CD14-positive monocyte (primary cell): ENCODE measurements around the gene ATG4B. TPM values are rescaled to one million over a fixed set of nuclear protein-coding genes. Genes with fewer than 3 reads are reported as not detected.

Source experiments
- DNase-seq, 3 donors: peaks; one replicate each; pipeline ENCODE4 v3.0.0-alpha.2; 2011 to 2022
- H2AFZ ChIP-seq: 2 replicates; pipeline ENCODE4 v1.6.0; 2012; ENCODE audit warnings: mild to moderate bottlenecking, low read depth, low read length, inconsistent platforms; ENCODE audit not compliant: insufficient read depth, poor library complexity, severe bottlenecking
- H3K27ac ChIP-seq, 2 donors: 1 replicate in 1 of 2; 2 replicates in 1 of 2; pipeline ENCODE4 v1.5.1; 2012 to 2013; ENCODE audit warnings: low read length in 2 of 2, control low read depth in 1 of 2, inconsistent platforms in 1 of 2, low read depth in 1 of 2, mild to moderate bottlenecking in 1 of 2
- H3K27me3 ChIP-seq, 2 donors: one replicate each; pipeline versions ENCODE4 v1.6.0 to v1.6.1; 2011 to 2013; ENCODE audit warnings: low read length in 2 of 2; ENCODE audit not compliant: control insufficient read depth in 2 of 2, insufficient read depth in 2 of 2
- H3K36me3 ChIP-seq, 2 donors: replicated peaks in 1 of 2; 1 replicate in 1 of 2; 2 replicates in 1 of 2; pipeline versions ENCODE4 v1.5.1 to v1.6.1; 2012 to 2013; ENCODE audit warnings: low read length in 2 of 2, control low read depth in 1 of 2, inconsistent platforms in 1 of 2, mild to moderate bottlenecking in 1 of 2; ENCODE audit not compliant: insufficient read depth in 2 of 2, control insufficient read depth in 1 of 2
- H3K4me1 ChIP-seq, 2 donors: 1 replicate in 1 of 2; 2 replicates in 1 of 2; pipeline versions ENCODE4 v1.5.1 to v1.6.1; 2012 to 2013; ENCODE audit warnings: low read length in 2 of 2, control low read depth in 1 of 2, inconsistent platforms in 1 of 2, mild to moderate bottlenecking in 1 of 2, moderate library complexity in 1 of 2; ENCODE audit not compliant: insufficient read depth in 2 of 2, control insufficient read depth in 1 of 2
- H3K4me2 ChIP-seq: replicated peaks from 2 replicates; pipeline ENCODE3; 2012; ENCODE audit warnings: low read length, moderate library complexity, mild to moderate bottlenecking; ENCODE audit not compliant: poor library complexity, severe bottlenecking; ENCODE audit errors: extremely low read depth
- H3K4me3 ChIP-seq, 3 experiments: fragments of 200-600 bp in 1 of 3; sonication (generic) in 1 of 3; replicated peaks in 1 of 3; 1 replicate in 2 of 3; 2 replicates in 1 of 3; pipeline ENCODE4 v1.5.1; 2011 to 2013; ENCODE audit warnings: low read length in 3 of 3, mild to moderate bottlenecking in 3 of 3, control low read depth in 2 of 3, low read depth in 2 of 3, inconsistent platforms in 1 of 3, moderate library complexity in 1 of 3
- H3K79me2 ChIP-seq: 2 replicates; pipeline ENCODE4 v1.6.0; 2012; ENCODE audit warnings: mild to moderate bottlenecking, control low read depth, inconsistent platforms, low read length, moderate library complexity; ENCODE audit not compliant: insufficient read depth
- H3K9ac ChIP-seq: 2 replicates; pipeline ENCODE4 v1.6.0; 2017; ENCODE audit warnings: low read length, mild to moderate bottlenecking; ENCODE audit not compliant: insufficient read depth, poor library complexity, severe bottlenecking
- H3K9me3 ChIP-seq, 2 donors: replicated peaks in 1 of 2; 1 replicate in 1 of 2; 2 replicates in 1 of 2; pipeline versions ENCODE4 v1.5.1 to v1.6.1; 2012 to 2013; ENCODE audit warnings: low read length in 2 of 2, control low read depth in 1 of 2; ENCODE audit not compliant: control insufficient read depth in 1 of 2, insufficient read depth in 1 of 2
- H4K20me1 ChIP-seq: 2 replicates; pipeline ENCODE4 v1.6.0; 2012; ENCODE audit warnings: mild to moderate bottlenecking, low read length, control low read depth, moderate library complexity; ENCODE audit not compliant: insufficient read depth
- H3K27ac Mint-ChIP-seq, 7 donors: one replicate each; pipeline ENCODE4 v1.8.0; 2020; ENCODE audit warnings: mild to moderate bottlenecking in 7 of 7, mixed read lengths in 7 of 7, moderate library complexity in 6 of 7, inconsistent platforms in 2 of 7
- H3K27me3 Mint-ChIP-seq, 3 donors: one replicate each; pipeline ENCODE4 v1.8.0; 2021 to 2022; ENCODE audit warnings: low read depth in 3 of 3, mild to moderate bottlenecking in 3 of 3, mixed read lengths in 3 of 3, moderate library complexity in 3 of 3, inconsistent platforms in 1 of 3
- H3K36me3 Mint-ChIP-seq, 2 donors: one replicate each; pipeline ENCODE4 v1.8.0; 2020; ENCODE audit warnings: mixed read lengths in 2 of 2, inconsistent platforms in 1 of 2, mild to moderate bottlenecking in 1 of 2
- H3K4me1 Mint-ChIP-seq: one replicate; pipeline ENCODE4 v1.8.0; 2020; ENCODE audit warnings: mild to moderate bottlenecking, mixed read lengths
- H3K4me3 Mint-ChIP-seq, 2 donors: one replicate each; pipeline ENCODE4 v1.8.0; 2020; ENCODE audit warnings: mild to moderate bottlenecking in 2 of 2, mixed read lengths in 2 of 2, moderate library complexity in 1 of 2
- H3K9me3 Mint-ChIP-seq, 7 donors: one replicate each; pipeline ENCODE4 v1.8.0; 2020 to 2022; ENCODE audit warnings: mixed read lengths in 7 of 7, mild to moderate bottlenecking in 6 of 7, moderate library complexity in 6 of 7, inconsistent platforms in 2 of 7
- CTCF ChIP-seq: fragments of 200-600 bp; IDR thresholded peaks from one replicate; pipeline ENCODE4 v1.8.0; 2022; ENCODE audit warnings: antibody characterized with exemption, mild to moderate bottlenecking
- WGBS: methylation state at CpG from one replicate; pipeline ENCODE4 v1.1.5; 2013; ENCODE audit warnings: missing lambda C conversion rate; ENCODE audit not compliant: insufficient coverage; 5-methylcytosine and 5-hydroxymethylcytosine counted together
- intact Hi-C, 2 donors: fragments of 100-400 bp; cut with micrococcal nuclease; formaldehyde crosslinking; loops; one replicate each; pipeline versions ENCODE4 v1.15.0 to v1.15.1; 2023
- polyA plus RNA-seq, 3 donors: library from polyadenylated mRNA; depleted of rRNA in 1 of 3; unstranded in 2 of 3; stranded (reverse) in 1 of 3; fragments of 300-500 nt in 2 of 3; fragments of >200 nt in 1 of 3; fragmentation: Illumina TruSeq in 2 of 3; gene quantifications; 1 replicate in 2 of 3; 2 replicates in 1 of 3; pipeline ENCODE4 v1.2.3, GENCODE V29; 2012 to 2021

ATG4B gene
- polyA plus RNA-seq, 3 donors, result 54.5 to 202 (median 58.9) TPM

GRCh38 chr2:241637795-241638660 lies 535 bp downstream of the ATG4B start:
- H3K9me3 ChIP-seq, result no peaks in the 10 kb centered on the region
- peak overlapping the region; percentile 93 for H3K9ac ChIP-seq
- H3K27ac Mint-ChIP-seq, result peak overlapping the region; percentile 75 to 97 (median 90)
- peaks cover 0 to 4% (median 0%) of the 10 kb centered on the region in 7 donors for H3K9me3 Mint-ChIP-seq
- peaks cover 51% of the 10 kb centered on the region for H3K4me1 Mint-ChIP-seq
- peaks cover 23 to 31% of the 10 kb centered on the region in 2 donors for H3K4me1 ChIP-seq
- peak; percentile 44 to 59 (median 46) for DNase-seq
- H3K79me2 ChIP-seq, result peaks cover 85% of the 10 kb centered on the region
- WGBS, result 0% methylated on average over 60 of the region's 67 CpGs
- H3K36me3 ChIP-seq, result peaks cover 9 to 16% of the 10 kb centered on the region in 2 donors
- peaks cover 55% of the 10 kb centered on the region for H4K20me1 ChIP-seq
- H3K27ac ChIP-seq, result peak overlapping the region in 1 of 2 donors; percentile 95
- peaks cover 21 to 33% of the 10 kb centered on the region in 2 donors for H3K36me3 Mint-ChIP-seq
- H3K27me3 ChIP-seq, result no peaks in the 10 kb centered on the region
- H3K27me3 Mint-ChIP-seq, result peaks cover 0 to 2% (median 0%) of the 10 kb centered on the region in 3 donors
- intact Hi-C loops, result loop anchor here (2.0 to 10.0 kb wide), 6 partner anchors 49 to 323 kb away; partner anchors contain the start of genes DTYMK (in 2 of the 2), FARP2 (in 2 of the 2), HDLBP (in 1 of the 2) and ING5 (in 1 of the 2)
- H3K4me2 ChIP-seq, result peak overlapping the region; percentile 86
- H2AFZ ChIP-seq, result peak overlapping the region; percentile 91
- peak overlapping the region; percentile 84 to 90 for H3K4me3 Mint-ChIP-seq
- peak overlapping the region; percentile 67 to 96 (median 77) for H3K4me3 ChIP-seq
- TF ChIP-seq CTCF, result no peak

DNA sequence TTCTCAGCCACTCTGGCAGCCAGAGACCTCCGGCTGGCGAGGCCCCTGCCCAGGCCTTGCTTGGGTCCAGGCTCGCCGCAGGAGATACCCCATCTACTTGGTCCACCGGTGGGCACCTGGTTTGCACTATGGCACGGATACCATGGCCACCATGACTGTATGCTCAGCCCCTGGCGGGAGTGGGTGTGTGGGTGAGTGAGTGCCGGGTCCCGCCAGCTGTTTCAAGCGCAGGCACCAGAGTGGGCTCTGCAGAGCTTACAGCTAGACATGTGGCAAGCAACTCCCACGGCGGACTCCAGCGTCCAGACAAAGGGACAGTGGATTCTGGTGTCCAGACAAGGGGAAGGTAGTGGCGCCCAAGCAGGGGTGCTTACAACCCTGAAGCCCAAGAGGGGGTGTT lies 1.4 kb downstream of the ATG4B start:
- H3K27ac ChIP-seq, result no peak overlapping the region
- DNase-seq, result no peak
- peaks cover 65% of the 10 kb centered on the region for H4K20me1 ChIP-seq
- intact Hi-C loops, result loop anchor here (2.0 to 10.0 kb wide), 5 partner anchors 48 to 284 kb away; partner anchors contain the start of genes DTYMK (in 2 of the 2), FARP2 (in 2 of the 2), ING5 (in 1 of the 2) and STK25 (in 1 of the 2)
- Mint-ChIP-seq H3K36me3 (peaks cover 18 to 32% of the 10 kb centered on the region in 2 donors), H3K4me3 (peak overlapping the region; percentile 11 to 84), H3K9me3 (peaks cover 0 to 4% (median 0%) of the 10 kb centered on the region in 7 donors), H3K27me3 (peaks cover 0 to 2% (median 0%) of the 10 kb centered on the region in 3 donors), H3K27ac (no peak overlapping the region), H3K4me1 (peaks cover 51% of the 10 kb centered on the region)
- no peaks in the 10 kb centered on the region for H3K27me3 ChIP-seq
- peaks cover 2 to 10% of the 10 kb centered on the region in 2 donors for H3K36me3 ChIP-seq
- no peak overlapping the region for H2AFZ ChIP-seq
- H3K4me3 ChIP-seq, result peak overlapping the region in 1 of 3 experiments; percentile 96
- H3K79me2 ChIP-seq, result peaks cover 86% of the 10 kb centered on the region
- peak overlapping the region; percentile 86 for H3K4me2 ChIP-seq
- WGBS, result 95% methylated on average over 13 of the region's 14 CpGs
- no peak overlapping the region for H3K9ac ChIP-seq
- H3K9me3 ChIP-seq, result no peaks in the 10 kb centered on the region
- H3K4me1 ChIP-seq, result peaks cover 23 to 31% of the 10 kb centered on the region in 2 donors
- TF ChIP-seq CTCF, result no peak
